Head of caudate nucleus (tissue), 42 donors: ENCODE results near the gene NR1H3.

Experiments used
- DNase-seq, 42 donors: peaks; one replicate each; pipeline versions ENCODE4 v3.0.0 to v3.0.0-alpha.2; 2020 to 2021; ENCODE audit warnings: mixed read lengths in 7 of 42
- intact Hi-C: fragments of 100-400 bp; cut with DNase I; formaldehyde crosslinking; loops from one replicate; pipeline ENCODE4 v1.15.0; 2022

The NR1H3 gene

DNA sequence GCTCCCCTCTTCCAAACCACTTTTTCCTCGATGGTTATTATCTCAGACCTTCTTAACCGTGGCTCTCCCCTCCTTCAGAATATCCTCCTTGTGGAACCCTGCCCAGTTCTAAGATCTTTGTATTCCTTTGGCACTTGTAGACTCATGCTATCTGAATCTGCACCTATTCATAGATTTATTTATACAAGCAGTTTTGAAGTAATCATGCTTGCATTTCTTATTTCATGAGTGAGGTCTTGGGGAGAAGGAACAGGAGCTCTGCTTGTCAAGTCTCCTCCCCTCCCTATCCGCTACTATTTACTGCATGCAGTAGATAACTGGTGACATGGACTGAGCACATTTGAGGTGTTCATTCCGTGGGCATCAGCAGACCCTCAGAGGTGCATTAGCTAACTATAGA, 6.7 kb downstream of the NR1H3 start:
- intact Hi-C loops: no loop called here
- no peak for DNase-seq

DNA sequence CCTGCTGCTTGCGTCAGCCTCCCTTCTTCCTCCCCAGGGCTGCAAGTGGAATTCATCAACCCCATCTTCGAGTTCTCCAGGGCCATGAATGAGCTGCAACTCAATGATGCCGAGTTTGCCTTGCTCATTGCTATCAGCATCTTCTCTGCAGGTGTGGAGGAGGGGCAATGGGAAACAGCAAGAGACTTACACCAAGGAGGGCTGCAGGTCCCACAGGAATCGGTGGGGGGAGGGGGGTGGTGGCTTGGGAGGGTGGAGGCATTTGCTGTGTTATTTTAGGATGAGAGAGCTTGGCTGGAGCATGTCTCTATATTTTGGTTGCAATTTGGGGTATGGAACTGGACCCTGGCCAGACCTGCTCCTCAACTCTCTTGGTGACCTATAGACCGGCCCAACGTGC, 10.1 kb downstream of the NR1H3 start:
- intact Hi-C loops: loop anchor here (2.0 kb wide), 2 partner anchors 19 to 91 kb away; partner anchors contain the start of genes ACP2 and ARFGAP2
- no peak for DNase-seq

DNA sequence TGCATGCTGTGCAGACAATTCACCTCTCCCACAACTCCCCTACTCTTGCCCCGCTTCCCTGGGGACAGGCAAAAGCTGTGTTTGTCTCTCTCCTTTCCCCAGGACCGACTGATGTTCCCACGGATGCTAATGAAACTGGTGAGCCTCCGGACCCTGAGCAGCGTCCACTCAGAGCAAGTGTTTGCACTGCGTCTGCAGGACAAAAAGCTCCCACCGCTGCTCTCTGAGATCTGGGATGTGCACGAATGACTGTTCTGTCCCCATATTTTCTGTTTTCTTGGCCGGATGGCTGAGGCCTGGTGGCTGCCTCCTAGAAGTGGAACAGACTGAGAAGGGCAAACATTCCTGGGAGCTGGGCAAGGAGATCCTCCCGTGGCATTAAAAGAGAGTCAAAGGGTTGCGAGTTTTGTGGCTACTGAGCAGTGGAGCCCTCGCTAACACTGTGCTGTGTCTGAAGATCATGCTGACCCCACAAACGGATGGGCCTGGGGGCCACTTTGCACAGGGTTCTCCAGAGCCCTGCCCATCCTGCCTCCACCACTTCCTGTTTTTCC, 10.7 kb downstream of the NR1H3 start:
- DNase-seq: peak in 1 of 42 donors; percentile 14
- intact Hi-C loops: loop anchor here (2.0 kb wide), 2 partner anchors 20 to 92 kb away; partner anchors contain the start of genes ACP2 and ARFGAP2

DNA sequence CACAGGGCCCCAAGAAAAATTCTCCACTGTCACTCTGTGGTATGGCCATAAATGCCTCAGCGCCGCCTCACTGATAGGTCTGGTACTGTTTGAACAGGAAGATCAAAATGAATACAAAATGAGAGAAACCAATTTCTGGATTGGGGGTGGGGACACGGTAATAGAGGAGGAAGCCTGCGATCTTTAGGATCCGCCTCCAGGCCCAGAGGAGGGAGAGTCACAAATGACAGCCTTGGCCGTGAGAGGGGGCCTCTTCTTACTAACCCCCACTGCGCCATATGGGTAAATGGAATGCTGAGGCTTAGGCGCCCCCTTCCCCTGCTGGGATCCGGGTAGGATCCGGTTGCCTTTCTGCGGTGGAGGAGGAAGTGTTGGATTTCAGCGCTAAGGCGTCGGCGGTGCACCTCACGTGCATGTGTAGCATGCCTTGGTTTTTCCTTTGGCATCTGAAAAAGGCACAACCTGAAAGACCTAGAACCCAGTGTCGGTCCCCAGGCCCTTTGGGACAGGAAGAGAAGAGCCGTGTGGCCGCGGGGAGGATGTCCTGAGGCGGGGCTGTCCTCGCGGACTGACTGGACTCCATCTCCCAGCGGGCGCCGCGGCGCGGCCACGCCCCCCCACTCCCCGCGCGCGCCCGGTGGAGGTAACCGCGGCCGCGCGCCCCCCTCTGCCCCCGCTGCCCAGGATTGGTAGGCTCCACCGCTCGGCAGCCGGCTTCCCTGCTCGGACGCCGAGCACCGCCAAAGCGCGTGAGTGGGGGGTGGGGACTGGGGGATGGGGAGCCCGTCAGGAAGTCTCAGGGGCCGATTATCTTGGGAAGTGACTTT, 11.4 kb downstream of the NR1H3 start:
- DNase-seq: peak; percentile 73 to 95 (median 88)
- intact Hi-C loops: loop anchor here (2.0 kb wide), 2 partner anchors 20 to 92 kb away; partner anchors contain the start of genes ACP2 and ARFGAP2

DNA sequence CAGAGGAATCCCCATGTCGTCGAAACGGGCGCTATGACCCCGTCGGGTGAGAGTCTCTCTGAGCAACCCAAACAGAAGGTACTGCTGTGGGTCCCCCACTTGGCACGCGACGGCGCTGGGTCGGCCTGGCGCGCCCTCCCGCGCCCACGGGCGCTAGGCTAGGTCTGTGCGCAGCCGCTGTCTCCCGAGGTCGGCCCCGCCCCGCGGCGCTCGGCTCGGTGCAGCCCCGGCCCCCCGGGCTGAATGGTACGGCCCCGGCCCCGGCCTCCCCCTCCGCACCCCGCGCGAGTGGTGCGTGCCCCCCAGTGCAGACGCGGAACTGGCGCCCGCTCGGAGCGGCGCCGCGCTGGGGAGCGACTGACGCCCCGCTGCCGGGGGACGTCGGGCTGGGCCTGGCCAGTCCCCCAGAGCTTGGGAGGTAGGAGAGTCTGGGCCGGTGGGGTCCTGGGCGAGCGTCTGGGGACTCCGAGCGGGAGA, 12.1 kb downstream of the NR1H3 start, which contains the start of gene MADD:
Gene MADD, plus strand, starts transcription at position 305 of the 477 bp plus-strand sequence.
- intact Hi-C loops: loop anchor here (2.0 kb wide), 2 partner anchors 21 to 93 kb away; partner anchors contain the start of genes ACP2 and ARFGAP2
- peak; percentile 61 to 95 (median 90) for DNase-seq

DNA sequence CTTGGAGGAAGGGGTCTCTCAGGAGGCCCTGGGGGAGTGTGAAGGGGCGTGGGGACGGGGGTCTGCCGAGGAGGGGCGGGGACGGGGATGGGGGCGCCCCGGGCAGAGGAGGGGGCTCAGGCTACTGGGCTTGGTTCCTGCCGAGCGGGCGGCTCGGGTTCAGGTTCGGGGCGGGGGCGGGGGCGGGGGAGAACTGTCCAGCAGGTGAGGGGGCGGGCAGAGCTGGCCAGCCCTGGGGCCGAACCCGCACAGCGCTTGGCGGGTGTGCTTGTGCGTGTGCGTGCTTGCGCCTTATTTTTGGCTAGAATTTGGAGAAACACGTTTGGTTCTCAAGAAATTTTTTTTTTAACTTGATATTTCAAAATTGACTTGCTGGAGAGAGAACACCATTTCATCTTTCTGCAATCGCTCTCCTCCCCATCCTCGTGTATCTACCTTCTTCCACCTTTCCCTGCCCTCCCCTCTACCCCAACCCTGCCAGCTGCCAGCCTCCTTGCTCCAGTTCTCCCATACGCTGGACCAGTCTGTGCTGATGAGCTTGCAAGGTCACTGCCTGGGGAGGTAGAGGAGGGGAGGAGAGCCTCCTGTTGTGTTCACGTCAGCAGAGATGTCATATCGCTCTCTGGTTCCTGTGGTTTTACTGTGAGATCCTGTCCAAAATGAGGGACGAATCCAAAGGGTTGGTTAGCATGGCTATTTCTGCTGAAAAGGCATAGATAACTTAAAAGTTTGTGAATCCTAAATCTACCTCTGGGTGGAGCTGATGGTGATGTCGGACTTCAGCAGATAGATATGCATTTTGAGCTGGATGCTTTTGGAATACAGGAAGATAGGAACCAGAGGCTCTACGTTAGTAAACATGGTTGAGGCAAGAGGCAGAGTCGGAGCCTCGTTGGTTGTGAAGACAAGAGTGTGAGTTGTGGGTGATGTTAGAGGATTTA, 12.8 kb downstream of the NR1H3 start:
- intact Hi-C loops: no loop called here
- DNase-seq: peak in 18 of 42 donors; percentile 10 to 48 (median 30)

DNA sequence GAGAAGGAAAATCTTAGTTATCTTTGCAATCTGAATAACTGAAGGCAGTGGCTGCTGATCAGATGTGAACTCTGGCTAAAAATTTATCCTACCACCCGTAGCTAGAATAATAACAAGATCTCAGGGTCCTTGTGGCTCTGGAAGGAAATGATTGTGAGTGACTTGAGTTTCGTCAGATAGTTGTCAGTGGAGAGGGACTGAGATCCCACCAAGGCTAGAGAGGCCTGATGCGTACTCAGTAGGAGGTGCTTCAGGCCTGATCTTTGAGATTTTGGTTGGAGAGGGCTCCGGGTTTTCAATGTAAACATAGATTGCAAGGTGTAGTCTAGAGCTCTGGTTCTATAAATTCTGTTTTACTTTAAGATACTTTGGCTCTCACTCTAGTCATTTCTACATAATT, 13.5 kb downstream of the NR1H3 start:
- DNase-seq: no peak
- intact Hi-C loops: no loop called here

DNA sequence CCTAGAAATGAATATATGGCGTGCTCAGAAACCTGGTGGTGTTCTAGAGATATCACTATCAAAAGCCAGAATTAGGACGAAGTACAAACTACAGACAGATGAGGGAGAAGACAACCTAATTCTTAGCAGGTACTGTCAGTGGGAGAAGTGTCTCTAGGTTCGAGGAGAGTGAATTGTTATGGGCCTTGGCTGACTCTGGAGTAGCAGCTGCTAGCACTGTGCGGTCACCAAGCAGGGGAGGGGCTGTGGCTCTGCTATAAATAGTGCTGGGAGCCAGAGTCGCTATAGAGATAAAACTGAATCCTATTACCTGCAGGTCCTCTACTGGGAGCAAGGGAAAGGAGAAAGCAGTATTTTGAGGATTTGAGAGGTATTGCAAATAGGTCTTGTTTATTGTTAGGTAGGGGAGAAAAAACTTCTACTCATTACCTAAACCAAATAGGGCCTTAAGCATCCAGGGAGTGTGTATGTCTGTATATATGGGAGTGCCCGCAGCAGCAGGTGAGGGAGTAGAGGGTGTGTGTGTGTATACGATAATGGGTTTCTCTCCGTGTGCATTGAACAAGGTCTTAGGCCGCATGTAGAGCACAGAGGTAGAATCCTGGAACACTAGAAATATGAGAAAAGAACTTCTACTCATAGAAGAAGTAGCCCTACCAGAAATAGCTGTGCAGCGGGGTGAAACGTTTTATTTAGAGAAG, 14.3 kb downstream of the NR1H3 start:
- intact Hi-C loops: no loop called here

DNA sequence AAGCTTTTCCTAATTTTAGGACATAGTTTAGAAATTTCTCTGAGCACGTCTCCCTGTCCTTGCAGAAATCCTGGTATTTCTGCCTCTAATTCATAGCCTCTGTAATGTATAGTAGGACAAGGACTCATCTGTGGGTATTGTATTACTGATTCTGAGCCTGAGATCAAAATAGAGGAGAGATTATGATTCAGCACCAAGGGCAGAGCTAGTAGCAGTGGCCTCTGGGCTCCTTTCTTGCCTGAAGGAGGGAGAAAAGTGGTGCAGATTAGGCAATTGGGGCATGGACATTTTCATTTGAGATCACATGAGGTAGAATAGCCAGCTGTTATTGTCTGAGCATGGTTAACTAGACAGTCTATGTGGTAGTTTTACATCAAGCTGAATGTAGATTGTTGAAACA, 14.9 kb downstream of the NR1H3 start:
- no peak for DNase-seq
- intact Hi-C loops: no loop called here

More for the DNA sequence above, 14.3 kb downstream of the NR1H3 start:
- peak in 20 of 42 donors; percentile 11 to 66 (median 40) for DNase-seq

DNA sequence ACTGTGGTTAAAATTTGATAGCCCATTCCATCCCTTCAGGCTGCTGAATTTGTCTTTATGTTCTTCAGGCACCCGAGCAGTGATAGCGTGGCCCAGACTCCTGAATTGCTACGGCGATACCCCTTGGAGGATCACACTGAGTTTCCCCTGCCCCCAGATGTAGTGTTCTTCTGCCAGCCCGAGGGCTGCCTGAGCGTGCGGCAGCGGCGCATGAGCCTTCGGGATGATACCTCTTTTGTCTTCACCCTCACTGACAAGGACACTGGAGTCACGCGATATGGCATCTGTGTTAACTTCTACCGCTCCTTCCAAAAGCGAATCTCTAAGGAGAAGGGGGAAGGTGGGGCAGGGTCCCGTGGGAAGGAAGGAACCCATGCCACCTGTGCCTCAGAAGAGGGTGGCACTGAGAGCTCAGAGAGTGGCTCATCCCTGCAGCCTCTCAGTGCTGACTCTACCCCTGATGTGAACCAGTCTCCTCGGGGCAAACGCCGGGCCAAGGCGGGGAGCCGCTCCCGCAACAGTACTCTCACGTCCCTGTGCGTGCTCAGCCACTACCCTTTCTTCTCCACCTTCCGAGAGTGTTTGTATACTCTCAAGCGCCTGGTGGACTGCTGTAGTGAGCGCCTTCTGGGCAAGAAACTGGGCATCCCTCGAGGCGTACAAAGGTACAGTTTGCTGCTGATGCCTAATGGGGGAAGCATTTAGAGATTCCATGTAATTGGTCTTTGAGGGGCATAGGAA, 16.9 kb downstream of the NR1H3 start:
- DNase-seq: no peak
- intact Hi-C loops: no loop called here

DNA sequence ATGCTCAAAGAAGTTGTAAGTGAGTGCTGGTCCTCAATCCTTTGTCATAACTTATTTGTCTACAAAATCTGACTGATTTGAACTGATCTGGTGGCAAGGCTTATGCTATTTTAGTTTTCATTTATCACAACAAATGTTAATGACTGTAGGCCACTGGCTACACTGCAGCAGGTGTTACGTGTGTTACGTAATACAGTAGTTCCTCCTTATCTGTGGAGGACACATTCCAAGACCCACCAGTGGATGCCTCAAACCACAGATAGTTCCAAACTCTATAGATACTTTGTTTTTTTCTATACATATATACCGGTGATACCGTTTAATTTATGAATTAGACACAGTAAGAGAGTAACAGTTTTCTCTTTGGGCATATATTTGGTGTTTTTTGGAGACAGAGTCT, 19.1 kb downstream of the NR1H3 start:
- intact Hi-C loops: no loop called here
- no peak for DNase-seq

DNA sequence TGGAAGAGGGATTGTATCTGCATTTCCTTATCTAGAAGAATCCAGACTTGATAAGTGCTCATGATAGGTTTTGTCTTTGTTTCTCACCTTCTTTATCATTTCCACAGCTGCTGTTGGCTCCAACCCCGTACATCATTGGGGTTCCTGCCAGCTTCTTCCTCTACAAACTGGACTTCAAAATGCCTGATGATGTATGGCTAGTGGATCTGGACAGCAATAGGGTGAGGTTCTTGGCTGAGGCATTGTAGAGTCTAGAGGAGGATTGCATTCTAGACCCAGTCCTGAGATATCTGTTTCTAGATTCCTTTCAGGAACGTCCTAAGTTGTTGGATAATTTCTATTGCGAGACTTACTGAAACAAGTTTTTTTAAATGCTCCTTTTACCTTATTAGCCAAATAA, 20.3 kb downstream of the NR1H3 start:
- intact Hi-C loops: no loop called here

DNA sequence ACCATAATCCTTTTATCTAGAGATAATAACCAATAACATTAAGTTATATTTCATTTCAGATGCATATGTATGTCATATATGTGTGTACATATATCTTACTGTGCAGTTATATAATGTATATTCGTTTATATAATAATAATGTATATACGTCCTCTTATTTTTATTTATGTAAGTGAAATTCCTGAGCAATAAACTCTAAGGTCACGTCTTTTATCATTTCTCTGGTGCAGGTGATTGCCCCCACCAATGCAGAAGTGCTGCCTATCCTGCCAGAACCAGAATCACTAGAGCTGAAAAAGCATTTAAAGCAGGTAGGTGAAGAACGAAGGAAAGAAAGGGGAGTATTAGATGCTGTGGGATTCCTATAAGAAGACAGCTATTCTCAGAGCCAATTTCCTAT, 21.0 kb downstream of the NR1H3 start:
- intact Hi-C loops: no loop called here
- no peak for DNase-seq

More for the DNA sequence above, 20.3 kb downstream of the NR1H3 start:
- DNase-seq: no peak

DNA sequence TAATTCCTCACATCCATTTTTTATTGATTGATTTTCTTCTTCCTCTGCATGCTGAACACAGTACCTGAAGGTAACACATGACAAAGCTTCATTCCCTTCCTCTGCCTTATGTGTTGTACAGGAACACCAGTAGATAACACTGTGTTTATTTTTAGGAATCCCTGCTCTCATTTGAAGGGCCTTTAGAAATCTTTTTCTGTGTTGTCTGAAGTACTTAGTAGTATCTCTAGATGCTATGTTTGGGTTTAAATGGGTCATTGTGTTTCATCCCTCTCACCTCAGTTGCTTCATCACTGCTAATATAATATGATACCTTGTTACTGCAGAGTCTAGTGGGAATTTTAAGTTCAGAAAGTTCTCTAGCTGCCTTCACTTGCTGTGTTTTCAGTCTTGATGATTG, 22.3 kb downstream of the NR1H3 start:
- intact Hi-C loops: no loop called here
- DNase-seq: no peak

DNA sequence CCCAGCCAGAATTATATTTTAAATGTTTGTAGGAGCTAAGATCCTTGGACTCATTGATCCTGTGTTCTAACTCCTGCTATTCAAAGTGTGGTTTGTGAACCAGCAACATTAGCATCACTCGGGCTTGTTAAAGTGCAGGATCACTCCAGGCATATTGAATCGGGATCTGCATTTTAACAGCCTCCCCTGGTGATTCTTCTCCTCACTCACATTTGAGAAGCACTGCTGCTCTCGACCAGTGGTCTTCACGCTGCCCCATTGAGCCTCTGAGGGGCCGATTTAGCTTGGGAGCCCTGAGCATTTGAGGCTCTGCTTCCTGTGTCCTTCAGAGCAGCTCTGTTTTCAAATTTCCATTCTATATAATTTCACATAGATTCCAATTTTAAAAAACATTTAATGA, 23.1 kb downstream of the NR1H3 start:
- intact Hi-C loops: no loop called here
- DNase-seq: no peak

DNA sequence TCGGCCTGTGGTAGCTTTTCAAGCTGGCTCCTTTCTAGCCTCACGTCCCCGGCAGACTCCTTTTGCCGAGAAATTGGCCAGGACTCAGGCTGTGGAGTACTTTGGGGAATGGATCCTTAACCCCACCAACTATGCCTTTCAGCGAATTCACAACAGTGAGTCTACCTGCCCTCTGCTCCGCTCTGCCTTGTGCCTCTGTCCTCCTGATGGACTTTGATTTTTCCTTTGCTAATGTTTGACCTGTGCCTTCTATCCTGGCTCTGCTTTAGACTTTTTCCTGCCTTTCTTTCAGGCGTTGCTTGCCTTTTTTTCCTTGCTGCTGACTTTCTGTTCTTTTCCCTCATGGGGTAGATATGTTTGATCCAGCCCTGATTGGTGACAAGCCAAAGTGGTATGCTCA, 24.7 kb downstream of the NR1H3 start:
- DNase-seq: no peak
- intact Hi-C loops: no loop called here

DNA sequence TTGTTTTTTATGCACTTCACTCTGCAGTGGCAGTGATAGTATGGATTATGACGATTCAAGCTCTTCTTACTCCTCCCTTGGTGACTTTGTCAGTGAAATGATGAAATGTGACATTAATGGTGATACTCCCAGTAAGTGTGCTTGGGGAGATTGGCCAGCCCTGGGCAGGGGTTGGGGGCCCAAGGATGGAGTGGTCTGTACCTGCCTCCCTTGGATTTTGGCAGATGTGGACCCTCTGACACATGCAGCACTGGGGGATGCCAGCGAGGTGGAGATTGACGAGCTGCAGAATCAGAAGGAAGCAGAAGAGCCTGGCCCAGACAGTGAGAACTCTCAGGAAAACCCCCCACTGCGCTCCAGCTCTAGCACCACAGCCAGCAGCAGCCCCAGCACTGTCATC, 26.4 kb downstream of the NR1H3 start:
- intact Hi-C loops: no loop called here

More for the DNA sequence above, 26.4 kb downstream of the NR1H3 start:
- DNase-seq: no peak
